GM18870 (cell line): ENCODE data around the gene BPGM.

Experiments
- ATAC-seq: cut with Tn5 transposase; IDR thresholded peaks from one replicate; pipeline ENCODE4 v1.9.1; 2021; ENCODE audit warnings: moderate library complexity; ENCODE audit not compliant: unreplicated experiment

Gene BPGM

DNA sequence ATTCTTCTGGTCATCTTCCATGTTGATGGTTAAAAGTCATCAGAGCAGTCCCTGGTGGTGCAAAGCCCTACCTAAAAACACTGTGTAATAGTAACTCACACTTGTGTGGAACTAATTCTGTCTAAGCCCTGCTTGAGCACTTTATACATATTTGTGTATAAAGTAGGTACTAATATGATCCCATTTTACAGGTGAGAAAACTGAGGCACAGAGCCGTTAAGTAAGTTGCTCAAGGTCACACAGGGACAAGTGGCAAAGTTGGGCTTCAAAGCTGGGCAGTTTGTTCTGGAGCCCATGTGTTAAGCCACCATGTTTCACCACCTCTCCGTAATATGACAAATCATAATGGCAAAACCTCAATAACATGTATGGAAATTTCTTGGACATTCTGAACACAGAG lies 48.1 kb downstream of the BPGM start:
- ATAC-seq: no peak

DNA sequence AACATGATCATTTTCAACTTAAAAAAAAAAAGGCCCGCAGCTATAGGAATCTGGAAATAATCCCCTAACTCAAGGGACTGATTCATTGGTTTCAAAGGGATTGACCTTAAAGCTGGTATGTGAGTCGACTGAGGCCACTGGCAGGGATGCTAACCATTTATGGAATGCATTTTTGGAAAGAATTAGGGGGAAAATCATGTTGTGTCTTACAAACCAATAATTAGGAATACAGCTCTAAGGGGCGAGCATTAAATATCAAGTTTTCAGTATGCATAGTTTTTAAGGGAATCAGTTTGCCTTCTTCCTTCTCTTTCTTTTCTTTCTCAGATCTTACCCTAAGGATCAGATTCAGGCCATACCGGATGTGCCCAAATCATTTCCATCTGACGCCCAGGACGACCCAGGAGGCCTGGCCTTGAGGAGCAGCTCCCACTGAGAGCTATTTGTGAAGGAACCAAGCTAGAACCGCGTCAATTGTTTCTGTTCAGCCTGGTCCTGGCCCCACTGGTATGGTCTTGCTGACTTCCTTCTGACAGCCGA lies 48.7 kb downstream of the BPGM start:
- no peak for ATAC-seq

DNA sequence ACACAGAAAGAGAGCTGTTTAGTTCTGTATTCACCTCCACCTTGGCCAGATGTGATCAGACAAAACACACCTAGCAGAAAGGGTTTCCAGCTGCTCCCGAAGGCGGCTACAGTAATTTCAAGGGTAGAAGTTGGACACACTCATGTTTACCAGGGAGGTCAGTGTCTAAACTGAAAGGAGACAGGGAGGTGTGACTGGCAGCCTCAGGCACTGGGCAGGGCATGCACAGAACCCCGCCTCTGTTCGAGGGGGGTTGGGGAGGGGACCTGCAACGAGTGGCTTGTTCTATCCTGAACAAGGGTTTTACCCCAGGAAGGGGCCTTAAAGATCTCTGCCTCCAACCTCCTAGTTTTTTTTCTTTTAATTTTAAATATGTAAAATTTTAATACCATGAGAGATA lies 49.6 kb downstream of the BPGM start:
- no peak for ATAC-seq

DNA sequence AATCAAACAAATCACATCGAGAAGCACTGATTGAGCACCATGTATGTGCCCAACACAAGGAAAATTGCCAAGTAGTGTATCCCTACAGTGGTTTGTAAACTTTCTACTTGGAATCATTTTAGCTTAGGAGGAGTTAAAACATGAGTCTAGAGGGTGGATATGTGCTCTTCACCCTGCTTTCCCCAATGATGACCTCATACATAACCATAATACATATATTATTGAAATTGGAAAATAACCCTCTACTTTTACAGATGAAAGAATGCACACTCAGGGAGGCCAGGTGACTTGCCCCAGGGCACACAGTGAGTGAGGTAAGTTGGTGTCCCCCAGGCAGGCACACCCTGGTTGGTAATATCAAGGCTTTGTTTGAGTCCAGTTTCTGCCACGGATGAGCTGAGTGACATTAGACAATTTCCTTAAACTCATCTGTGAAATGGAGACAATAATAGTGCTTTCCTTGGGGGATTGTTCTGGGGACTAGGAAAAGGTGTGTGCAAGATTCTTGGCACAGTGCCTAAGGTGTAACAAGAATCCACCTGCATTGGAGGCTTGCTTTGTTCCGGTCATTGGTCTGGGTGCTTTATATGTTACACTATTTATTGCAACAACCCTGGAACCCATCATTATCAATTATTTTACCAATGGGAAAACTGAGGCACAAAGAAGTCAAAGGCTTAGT lies 50.7 kb downstream of the BPGM start:
- ATAC-seq: no peak

DNA sequence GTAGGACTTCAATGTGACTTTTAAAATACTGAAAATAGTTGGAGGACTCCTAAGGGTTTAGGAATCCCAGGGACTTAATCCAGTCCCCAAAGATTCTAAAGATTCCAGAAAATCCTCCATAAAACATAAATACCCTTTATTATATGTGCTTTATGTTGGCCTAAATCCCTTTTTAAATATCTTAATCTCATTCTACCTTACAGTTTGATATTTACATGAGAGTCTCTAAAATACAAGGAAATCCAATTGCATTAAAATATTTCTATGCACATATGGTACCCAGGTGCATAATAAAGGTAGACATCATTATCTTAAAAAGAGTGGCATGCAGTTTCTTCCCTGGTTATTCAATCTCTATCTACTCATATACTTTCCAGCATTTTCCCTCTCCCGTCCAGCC lies 51.8 kb downstream of the BPGM start:
- ATAC-seq: no peak

DNA sequence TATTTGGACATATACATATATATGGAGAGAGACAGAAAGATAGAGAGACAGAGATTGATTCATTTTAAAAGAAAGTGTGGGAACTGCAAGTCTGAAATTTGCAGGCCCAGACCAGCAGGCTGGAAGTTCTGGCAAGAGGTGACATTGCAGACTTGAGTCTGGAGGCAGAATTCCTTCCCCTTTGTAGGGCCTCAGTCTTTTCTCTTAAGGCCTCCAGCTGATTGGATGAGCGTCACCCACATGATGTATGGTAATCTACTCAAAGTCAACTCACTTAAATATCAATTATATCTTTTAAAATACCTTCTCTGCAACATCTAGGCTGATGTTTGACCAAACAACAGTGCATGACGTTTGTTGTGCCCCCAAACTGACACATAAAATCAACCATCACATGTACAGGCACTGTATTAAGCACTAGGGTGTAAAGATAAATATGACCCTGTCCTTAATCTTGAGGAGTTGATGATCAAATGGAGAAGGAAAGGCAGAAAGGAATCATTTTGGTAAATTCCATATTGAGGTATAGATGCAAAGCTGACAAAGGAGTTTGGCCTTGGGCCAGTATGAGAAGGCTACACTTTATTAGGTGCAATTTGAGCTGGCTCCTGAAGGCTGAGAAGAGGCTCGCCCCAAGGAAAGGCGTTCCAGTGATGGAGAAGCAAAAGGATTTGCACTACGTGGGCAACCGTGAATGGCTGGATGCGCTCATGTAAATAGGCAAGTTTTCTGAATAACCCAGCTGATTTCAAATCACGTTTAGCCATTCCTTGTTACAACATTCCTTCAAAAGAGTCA lies 52.6 kb downstream of the BPGM start:
- no peak for ATAC-seq

DNA sequence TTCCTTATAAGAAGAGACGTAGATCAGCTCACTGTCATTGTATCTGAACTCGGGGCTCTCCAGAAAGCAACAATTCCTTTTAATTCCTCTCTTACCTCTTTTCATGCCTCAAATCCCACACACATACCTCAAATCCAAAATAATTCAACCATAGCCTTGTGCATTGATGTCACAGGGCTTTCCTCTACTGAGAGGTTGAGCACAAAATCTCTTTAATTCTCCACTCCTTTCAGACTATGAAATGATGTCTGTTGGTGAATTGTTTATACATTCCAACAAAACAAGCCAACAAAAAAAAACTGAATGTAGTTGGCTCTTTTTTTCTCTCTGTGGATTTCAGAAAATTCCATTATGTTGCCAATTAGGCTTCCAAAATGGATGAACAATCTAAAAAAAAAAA lies 53.2 kb downstream of the BPGM start:
- ATAC-seq: no peak

DNA sequence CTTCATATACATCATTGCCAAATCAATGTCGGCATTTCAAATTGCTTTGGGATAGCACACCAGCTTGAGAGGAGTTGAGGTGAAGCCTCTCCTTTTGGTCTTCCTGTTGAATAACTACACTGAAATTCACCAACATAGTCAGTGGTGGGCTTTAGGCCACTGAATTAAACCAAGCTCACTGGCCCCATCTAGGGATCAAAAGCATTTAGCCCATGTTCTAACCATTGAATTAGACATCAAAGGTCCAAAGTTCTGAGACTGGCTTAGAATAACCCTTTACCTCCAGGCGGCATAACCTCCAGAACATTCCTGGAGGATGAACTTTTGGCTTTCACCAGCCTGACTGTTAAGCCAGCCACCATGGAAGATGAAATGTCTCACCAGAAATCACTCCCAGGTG lies 54.6 kb downstream of the BPGM start:
- no peak for ATAC-seq

DNA sequence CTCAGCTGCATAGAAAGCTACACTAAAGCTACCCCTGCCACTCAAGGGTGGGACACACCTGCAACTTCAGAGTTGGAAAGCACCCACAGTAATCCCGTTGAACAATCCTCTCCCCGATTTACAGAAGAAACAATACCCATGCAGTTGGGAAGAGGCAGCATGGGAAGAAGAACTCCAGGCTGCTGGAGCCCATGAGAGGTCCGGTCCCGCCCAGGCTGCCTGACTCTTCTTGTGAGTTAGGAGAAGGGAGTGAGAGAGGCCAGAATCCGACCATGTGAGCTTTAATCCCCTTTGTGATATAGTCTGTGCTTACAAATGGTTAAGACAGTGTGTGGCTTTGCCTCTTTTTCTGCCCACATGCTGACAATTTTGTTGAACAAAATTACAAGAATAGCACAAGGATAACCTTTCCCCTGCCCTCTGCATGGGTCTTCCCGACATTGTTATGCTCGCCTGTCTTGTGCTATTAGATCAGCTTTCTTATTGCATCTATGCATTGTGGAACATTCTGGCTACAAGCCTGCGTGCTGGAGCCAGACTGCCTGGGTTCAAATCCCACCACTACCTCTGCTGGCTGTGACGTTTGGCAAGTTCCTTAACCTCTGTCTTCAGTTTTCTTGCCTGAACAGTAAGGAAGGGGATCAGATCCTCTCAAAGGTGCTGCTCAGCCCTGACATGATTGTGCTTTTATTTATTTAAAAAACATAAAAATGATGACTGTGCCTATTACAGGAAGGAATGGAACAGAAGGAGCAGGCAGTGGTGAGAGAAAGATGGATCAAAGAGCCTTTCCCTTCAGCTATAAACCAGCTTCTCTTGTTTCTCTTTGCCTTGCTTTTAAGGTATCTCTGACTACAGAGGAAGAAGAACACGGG lies 56.0 kb downstream of the BPGM start:
- ATAC-seq: no peak

DNA sequence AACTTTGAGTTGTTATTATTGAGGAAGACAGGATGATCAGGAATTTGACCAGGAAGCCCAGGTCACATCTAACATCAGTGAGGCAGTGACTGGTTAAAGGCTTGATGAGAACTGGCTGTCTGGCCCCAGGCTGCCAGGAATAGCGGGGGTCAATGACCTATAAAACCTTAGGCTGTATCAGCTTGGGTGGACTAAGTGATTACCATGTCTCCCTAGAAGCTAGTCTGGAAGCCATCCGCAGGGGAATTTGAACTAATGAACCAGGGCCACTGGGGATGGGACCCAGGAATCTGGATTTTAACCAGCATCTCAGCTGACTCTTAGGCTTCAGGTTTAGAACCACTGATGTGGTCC lies 56.6 kb downstream of the BPGM start:
- no peak for ATAC-seq

DNA sequence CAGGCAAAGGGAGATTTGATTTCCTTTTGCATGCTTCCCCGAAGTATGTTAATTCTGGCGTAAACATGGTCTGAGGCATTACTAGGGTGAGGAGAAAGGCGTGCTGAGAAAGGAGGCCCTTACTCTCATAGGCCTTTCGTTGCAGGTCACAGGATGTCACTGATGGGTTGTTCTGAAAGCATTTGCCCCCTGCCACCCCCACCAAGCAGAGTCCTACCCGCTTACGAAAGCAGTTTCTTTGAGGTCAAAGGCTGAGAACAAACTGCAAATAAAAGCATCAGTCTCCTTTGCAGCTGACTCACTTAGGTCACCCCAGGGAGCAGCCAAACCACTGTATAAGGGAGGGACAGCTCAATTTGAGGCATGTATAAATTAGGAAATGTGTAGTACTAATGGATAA lies 57.1 kb downstream of the BPGM start:
- no peak for ATAC-seq

DNA sequence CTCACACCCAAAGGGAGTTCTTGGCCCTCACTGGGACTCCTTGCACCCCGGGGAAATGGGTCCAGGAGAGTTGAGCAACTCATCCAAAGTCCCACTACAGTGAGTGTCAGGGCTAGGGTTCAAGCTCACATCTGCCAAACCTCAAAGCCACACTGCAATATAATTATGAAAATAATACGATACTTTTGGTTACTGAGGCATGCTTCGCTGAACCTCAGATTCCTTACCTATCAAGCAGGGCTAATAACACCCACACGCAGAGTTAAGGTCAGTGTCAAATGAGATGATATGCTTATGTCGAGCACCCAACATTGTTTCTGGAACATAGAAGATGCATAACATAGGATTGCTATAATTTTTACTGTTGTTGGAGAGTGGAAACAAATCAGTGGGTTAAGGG lies 58.2 kb downstream of the BPGM start:
- ATAC-seq: no peak

DNA sequence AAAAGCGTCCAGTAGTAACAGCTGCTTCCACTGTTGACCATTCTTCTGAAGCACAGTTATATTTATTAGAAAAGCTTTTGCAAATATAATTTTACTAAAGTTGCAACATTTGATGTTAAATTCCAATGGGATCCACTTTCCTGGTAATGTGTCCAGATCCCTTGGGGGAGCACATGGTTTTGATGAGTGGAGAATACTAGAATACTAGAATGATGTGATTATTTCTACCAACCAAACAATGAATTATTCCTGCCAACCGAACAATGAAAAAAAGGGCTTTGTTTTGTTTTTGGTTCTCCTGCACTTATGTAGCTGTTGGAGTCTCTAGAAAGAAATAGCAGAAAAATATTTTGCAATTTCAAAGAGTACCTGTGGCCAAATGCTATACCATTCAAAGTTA lies 59.1 kb downstream of the BPGM start:
- ATAC-seq: no peak

DNA sequence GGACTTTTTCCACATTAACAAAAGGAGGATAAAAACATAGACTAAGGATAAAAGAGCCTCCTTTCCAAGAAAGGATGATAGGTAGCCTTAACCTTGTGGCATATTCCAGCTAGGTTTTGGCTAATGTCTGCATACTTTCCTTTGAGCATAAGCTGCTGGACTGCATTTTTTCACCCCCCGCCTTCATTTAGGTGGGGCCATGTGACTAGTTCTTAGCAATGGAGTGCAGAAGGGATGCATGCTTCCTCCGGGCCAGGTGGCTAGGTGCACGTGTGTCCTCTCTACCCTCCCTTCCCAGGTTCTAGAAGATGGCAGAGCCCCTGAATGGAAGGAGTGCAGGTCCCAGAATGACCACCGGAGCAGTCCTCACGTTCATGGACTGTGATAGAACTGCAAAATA lies 59.8 kb downstream of the BPGM start:
- no peak for ATAC-seq

DNA sequence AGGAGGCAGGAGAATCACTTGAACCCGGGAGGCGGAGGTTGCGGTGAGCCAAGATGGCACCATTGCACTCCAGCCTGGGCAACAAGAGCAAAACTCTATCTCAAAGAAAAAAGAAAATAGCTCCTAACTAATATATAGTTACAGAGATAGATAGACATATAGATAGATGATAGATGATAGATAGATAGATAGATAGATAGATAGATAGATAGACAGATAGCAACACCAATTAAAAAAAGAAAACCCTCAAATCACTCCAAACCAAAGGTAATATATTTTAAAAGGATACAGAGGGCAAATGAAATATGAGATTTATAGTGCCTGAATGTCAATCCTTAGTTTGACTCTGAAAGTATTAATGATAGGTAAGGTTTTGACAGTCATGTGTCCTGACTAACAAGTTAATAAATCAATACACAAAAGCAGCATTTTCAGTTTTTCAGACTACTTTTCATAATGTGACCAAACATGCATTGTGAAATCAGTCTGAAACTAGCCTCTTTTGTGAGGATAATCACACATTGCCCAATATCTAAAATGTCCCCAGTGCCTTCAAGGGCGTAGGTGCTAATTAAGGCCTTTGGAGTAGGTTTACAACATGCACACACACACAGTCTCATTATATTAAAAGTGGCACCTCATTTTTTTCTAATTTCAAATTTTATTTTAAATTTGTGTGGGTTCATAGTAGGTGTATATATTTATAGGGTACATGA lies 61.2 kb downstream of the BPGM start:
- ATAC-seq: no peak

DNA sequence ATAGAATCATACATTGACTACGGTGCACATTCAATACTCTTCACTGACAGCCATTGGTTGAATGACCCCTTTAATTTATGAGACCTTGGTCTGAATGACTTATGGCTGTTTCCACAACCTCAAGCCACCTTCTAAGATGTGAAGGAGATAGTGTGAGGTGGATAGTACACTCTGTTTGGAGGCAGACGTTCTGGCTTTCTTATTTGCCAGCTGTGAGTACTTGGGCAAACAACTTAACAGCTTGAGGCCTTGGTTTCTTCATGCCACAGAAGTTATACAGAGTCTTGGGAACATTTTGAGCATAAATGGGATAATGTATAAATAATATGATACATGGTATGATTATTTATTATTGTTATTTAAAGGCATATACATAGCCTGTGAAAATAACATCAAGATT lies 62.0 kb downstream of the BPGM start:
- ATAC-seq: no peak

DNA sequence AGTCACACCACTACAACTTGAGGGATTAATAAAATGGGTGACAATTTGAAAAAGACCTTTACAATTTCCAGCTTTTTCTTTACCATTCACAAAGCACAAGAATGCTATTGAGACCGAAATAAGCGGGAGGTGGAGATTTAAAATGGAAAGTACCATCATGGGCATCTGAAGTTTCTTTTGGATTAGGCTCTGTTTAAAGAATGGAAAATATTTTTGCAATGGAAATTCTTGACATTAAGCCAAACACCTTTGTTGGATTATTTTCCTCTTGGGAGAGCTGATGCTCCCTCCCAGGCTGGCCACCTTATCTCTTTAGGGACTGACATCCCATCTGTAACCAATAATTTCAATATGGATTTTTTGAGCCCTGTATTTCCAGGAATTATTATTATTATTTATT lies 62.5 kb downstream of the BPGM start:
- no peak for ATAC-seq

DNA sequence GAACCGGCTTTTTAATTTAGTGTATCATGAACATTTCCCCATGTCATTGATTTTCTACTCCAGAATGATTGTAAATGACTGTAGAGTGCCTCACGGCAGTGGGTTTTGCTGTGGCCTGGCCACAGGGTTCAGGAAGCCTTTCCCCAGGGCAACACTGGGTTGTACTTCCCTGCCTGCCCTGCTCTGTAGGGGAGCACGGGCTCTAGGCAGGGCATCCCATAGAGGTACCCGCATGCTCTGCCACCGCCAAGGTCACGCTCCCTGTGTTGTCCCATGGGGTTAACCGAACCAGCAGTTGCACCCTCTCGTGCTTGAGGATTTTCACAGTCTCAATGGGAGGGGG lies 63.8 kb downstream of the BPGM start:
- no peak for ATAC-seq

DNA sequence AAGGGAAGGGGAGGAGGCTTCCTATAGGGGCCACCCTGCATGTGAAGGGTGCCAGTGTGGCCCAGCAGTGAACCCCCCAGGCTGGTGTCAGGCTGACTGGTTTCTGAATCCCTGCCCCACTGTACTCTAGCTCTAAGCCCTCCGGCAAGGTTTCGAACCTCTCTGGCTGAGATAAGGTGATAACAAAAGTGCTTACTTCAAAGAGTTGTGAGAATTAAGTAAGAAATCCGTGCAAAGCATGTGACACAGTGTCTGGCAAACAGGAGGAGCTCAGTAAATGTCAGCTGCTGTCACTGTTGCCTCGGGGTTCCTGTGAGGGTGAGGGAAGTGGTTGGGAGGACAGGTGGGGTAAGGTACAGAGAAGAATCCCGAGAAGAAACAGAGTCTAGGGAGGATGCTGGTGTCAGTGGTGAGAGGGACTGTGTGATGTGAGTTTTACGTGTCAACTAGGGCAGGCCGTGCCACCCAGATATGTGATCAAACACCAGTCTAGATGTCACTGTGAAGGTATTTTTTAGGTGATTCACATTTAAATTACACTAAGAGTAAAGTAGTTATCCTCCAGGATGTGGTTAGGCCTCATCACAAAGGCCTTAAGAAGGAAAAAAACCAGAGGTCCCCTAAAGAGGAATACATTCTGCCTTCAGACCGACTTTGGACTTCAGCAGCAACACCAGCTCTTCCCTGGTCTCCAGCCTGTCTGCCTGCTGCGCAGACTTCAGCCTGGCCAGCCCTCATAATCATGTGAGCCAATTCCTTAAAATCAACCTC lies 64.4 kb downstream of the BPGM start:
- no peak for ATAC-seq

DNA sequence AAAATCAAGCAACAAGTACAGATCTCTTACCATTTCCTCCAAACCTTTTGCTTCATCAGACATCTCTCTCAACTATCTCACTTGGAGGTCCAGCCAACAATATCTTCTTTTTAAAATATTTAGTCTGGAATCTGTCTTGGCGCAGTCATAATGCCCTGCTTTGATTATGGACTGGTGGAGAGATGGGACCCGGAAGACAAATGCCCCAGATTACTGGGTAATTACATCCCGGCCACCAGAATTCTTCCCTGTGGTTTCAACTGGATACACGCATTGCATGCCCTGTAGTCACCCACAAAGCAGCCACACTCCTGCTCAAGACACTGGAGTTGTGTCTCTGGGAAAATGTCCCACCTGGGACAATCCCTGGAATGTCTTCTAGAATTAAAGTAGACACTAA lies 65.5 kb downstream of the BPGM start:
- no peak for ATAC-seq
